Keratinocyte (primary cell): ENCODE data around the gene CDKN1C. TPM values are rescaled to one million over a fixed set of nuclear protein-coding genes. Genes with fewer than 3 reads are reported as not detected.

Experiments
- DNase-seq: peaks from one replicate; pipeline ENCODE4 v3.0.0-alpha.2; 2011; ENCODE audit warnings: low read depth, missing footprints, low spot score
- FAIRE-seq: peaks from 2 replicates; lab custom pipeline; 2011; peaks lifted over from hg19 to GRCh38; lab: Jason Lieb, UNC
- H2AFZ ChIP-seq: 2 replicates; pipeline ENCODE4 v1.6.0; 2012; ENCODE audit warnings: low read length, control low read depth, inconsistent platforms; ENCODE audit not compliant: control insufficient read depth
- H3K27ac ChIP-seq: 2 replicates; pipeline ENCODE4 v1.5.1; 2011; ENCODE audit warnings: low read length; ENCODE audit not compliant: control insufficient read depth, insufficient read depth
- H3K27me3 ChIP-seq: 3 replicates; pipeline ENCODE4 v1.6.0; 2011; ENCODE audit warnings: low read length; ENCODE audit not compliant: control insufficient read depth, insufficient read depth; ENCODE audit errors: extremely low read depth
- H3K36me3 ChIP-seq, 2 experiments: 2 replicates in 1 of 2; 3 replicates in 1 of 2; pipeline ENCODE4 v1.5.1; 2011; ENCODE audit warnings: low read length in 2 of 2, mild to moderate bottlenecking in 1 of 2; ENCODE audit not compliant: control insufficient read depth in 2 of 2, insufficient read depth in 2 of 2; ENCODE audit errors: extremely low read depth in 1 of 2
- H3K4me1 ChIP-seq: 3 replicates; pipeline ENCODE4 v1.5.1; 2011; ENCODE audit warnings: low read length; ENCODE audit not compliant: control insufficient read depth, insufficient read depth; ENCODE audit errors: extremely low read depth
- H3K4me2 ChIP-seq: 3 replicates; pipeline ENCODE4 v1.6.0; 2011; ENCODE audit warnings: low read depth, low read length; ENCODE audit not compliant: control insufficient read depth, insufficient read depth; ENCODE audit errors: extremely low read depth
- H3K4me3 ChIP-seq, 3 experiments: fragments of 200-600 bp in 1 of 3; sonication (generic) in 1 of 3; 2 replicates in 2 of 3; 3 replicates in 1 of 3; pipeline ENCODE4 v1.5.1; 2011 to 2016; ENCODE audit warnings: low read length in 3 of 3, mild to moderate bottlenecking in 3 of 3, control low read depth in 2 of 3, inconsistent platforms in 1 of 3, low read depth in 1 of 3, mixed read lengths in 1 of 3, mixed run types in 1 of 3, moderate library complexity in 1 of 3; ENCODE audit not compliant: control insufficient read depth in 2 of 3, insufficient read depth in 2 of 3; ENCODE audit errors: extremely low read depth in 1 of 3
- H3K79me2 ChIP-seq: 2 replicates; pipeline ENCODE4 v1.6.0; 2012; ENCODE audit warnings: low read length; ENCODE audit not compliant: control insufficient read depth, insufficient read depth
- H3K9ac ChIP-seq: 3 replicates; pipeline ENCODE4 v1.6.0; 2011; ENCODE audit warnings: low read length; ENCODE audit not compliant: control insufficient read depth, insufficient read depth; ENCODE audit errors: extremely low read depth
- H3K9me1 ChIP-seq: 3 replicates; pipeline ENCODE4 v1.6.0; 2011; ENCODE audit warnings: low read length; ENCODE audit not compliant: control insufficient read depth, insufficient read depth; ENCODE audit errors: extremely low read depth
- H3K9me3 ChIP-seq: 2 replicates; pipeline ENCODE4 v1.5.1; 2012; ENCODE audit warnings: low read depth, low read length; ENCODE audit not compliant: control insufficient read depth
- H4K20me1 ChIP-seq: 3 replicates; pipeline ENCODE4 v1.6.0; 2011; ENCODE audit warnings: low read length; ENCODE audit not compliant: control insufficient read depth, insufficient read depth; ENCODE audit errors: extremely low read depth
- EZH2 ChIP-seq: IDR thresholded peaks from one replicate; pipeline ENCODE4 v1.6.1; 2012; ENCODE audit warnings: inconsistent platforms, mild to moderate bottlenecking, low read length, moderate library complexity
- dilution Hi-C: fragments of 300-500 bp; cut with MboI; formaldehyde crosslinking; loops from one replicate; pipeline ENCODE4 v1.7.0; 2020; ENCODE audit warnings: low sequenced_read_pairs; ENCODE audit not compliant: extremely low pct_ligation_motif_present
- polyA plus RNA-seq, 5 experiments: library from polyadenylated mRNA; depleted of rRNA in 3 of 5; stranded (reverse) in 3 of 5; stranded (forward) in 1 of 5; unstranded in 1 of 5; fragments of >200 nt; gene quantifications; 1 replicate in 1 of 5; 2 replicates in 3 of 5; 3 replicates in 1 of 5; pipeline versions ENCODE4 v1.2.1 to v1.2.3, GENCODE V29; 2011 to 2012; ENCODE audit warnings: missing spikeins in 2 of 5, low read depth in 1 of 5, low replicate concordance in 1 of 5
- TF ChIP-seq, protein P1 (sequence below), 3 experiments: IDR thresholded peaks in 1 of 3; conservative IDR thresholded peaks in 1 of 3; optimal IDR thresholded peaks in 1 of 3; 2 replicates in 2 of 3; 3 replicates in 1 of 3; pipeline versions ENCODE3 to v1.5.1; 2011; ENCODE audit warnings: low read length in 3 of 3, mild to moderate bottlenecking in 3 of 3, moderate library complexity in 2 of 3, control low read depth in 1 of 3, inconsistent platforms in 1 of 3; ENCODE audit not compliant: insufficient read depth in 2 of 3; ENCODE audit errors: extremely low read depth in 1 of 3

The CDKN1C gene
- polyA plus RNA-seq, 1 donor (not counting 4 experiments of a cell fraction or from before 2014, with no cell fraction given) = 0.37 TPM

DNA sequence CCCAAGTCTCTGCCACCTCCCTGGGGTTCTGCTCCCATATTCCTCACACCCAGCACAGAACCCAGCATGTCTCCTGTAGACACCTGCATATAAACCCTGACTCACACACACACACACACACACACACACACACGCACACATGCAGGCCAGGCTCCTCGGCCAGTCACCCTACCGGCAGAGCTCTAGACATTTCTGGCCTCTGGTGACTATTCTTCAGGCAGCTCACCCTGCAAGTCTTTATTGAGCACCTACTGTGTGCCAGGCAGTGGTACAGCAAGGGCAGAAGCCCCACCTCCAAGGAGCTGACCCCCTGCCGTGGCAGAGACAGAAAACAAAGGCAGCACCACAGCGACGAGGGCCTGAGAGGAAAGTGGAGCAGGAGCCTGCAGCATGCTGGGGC is 50.3 kb downstream of the CDKN1C start:
- DNase-seq = no peak
- H2AFZ ChIP-seq = no peak overlapping the region
- H3K9me3 ChIP-seq = no peaks in the 10 kb centered on the region
- H3K4me2 ChIP-seq = no peak overlapping the region
- H3K27ac ChIP-seq = no peak overlapping the region
- H3K4me1 ChIP-seq = no peaks in the 10 kb centered on the region
- H3K4me3 ChIP-seq = no peak overlapping the region
- H3K9ac ChIP-seq = no peak overlapping the region
- peaks cover 22% of the 10 kb centered on the region for H3K27me3 ChIP-seq
- no peak for FAIRE-seq
- no peaks in the 10 kb centered on the region for H3K9me1 ChIP-seq
- no peaks in the 10 kb centered on the region for H4K20me1 ChIP-seq
- no peaks in the 10 kb centered on the region for H3K79me2 ChIP-seq
- no peaks in the 10 kb centered on the region for H3K36me3 ChIP-seq
- TF ChIP-seq EZH2 = no peak
- TF ChIP-seq, protein P1, sequence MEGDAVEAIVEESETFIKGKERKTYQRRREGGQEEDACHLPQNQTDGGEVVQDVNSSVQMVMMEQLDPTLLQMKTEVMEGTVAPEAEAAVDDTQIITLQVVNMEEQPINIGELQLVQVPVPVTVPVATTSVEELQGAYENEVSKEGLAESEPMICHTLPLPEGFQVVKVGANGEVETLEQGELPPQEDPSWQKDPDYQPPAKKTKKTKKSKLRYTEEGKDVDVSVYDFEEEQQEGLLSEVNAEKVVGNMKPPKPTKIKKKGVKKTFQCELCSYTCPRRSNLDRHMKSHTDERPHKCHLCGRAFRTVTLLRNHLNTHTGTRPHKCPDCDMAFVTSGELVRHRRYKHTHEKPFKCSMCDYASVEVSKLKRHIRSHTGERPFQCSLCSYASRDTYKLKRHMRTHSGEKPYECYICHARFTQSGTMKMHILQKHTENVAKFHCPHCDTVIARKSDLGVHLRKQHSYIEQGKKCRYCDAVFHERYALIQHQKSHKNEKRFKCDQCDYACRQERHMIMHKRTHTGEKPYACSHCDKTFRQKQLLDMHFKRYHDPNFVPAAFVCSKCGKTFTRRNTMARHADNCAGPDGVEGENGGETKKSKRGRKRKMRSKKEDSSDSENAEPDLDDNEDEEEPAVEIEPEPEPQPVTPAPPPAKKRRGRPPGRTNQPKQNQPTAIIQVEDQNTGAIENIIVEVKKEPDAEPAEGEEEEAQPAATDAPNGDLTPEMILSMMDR (optimal IDR thresholded peaks at IDR 0.05 in 1 of 3, IDR thresholded peaks at IDR 0.05 in 1 of 3, conservative IDR thresholded peaks at IDR 0.05 in 1 of 3; ENCODE audit: extremely low read depth in 1 of 3, insufficient read depth in 2 of 3, low read length in 3 of 3) = no peak
- dilution Hi-C loops = no loop called here

DNA sequence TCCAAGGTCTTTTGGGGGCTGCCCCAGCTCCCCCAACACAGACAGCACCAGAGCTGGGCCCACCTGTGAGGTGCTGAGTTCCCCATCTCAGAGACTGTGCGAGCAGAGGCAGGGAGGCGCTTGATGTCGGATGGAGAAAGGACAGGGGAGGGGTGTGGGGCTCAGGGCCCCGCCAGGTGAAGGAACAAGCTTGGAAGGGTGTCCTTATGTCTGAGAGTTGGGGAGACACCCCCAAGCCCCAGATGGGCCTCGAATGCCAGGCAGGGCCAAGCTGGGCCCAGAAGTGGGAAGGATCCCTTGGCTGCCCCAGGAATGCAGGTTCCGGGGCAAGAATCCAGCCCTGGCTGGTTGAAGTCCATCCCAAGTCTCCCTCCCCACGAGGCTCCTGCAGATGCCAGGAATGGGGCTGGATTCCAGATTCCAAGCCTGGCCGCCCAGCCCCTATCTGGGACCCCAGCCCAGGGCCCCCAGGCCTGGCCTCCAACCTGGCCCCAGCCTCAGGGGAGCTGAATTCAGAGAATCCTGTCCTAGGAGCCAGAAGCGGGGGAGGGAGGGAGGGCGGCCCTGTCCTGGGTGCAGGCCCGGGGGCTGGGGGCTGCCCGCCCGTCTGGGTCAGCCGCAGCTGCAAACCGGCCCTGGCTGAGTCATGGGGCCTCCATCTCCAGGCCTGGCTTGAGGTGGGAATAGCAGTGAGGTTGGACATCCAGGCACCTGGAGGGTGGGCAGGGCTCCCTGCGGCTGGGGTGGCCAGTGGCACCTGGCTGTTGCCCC is 50.9 kb downstream of the CDKN1C start:
- H3K79me2 ChIP-seq = no peaks in the 10 kb centered on the region
- no peaks in the 10 kb centered on the region for H4K20me1 ChIP-seq
- H3K4me3 ChIP-seq = no peak overlapping the region
- FAIRE-seq (no peak), DNase-seq (no peak)
- H3K4me2 ChIP-seq = no peak overlapping the region
- peaks cover 22% of the 10 kb centered on the region for H3K27me3 ChIP-seq
- no peak overlapping the region for H3K9ac ChIP-seq
- no peaks in the 10 kb centered on the region for H3K4me1 ChIP-seq
- no peaks in the 10 kb centered on the region for H3K9me3 ChIP-seq
- no peaks in the 10 kb centered on the region for H3K36me3 ChIP-seq
- no peaks in the 10 kb centered on the region for H3K9me1 ChIP-seq
- no peak overlapping the region for H2AFZ ChIP-seq
- TF ChIP-seq, protein P1 (optimal IDR thresholded peaks at IDR 0.05 in 1 of 3, IDR thresholded peaks at IDR 0.05 in 1 of 3, conservative IDR thresholded peaks at IDR 0.05 in 1 of 3; ENCODE audit: extremely low read depth in 1 of 3, insufficient read depth in 2 of 3, low read length in 3 of 3) = no peak
- no peak for TF ChIP-seq EZH2
- dilution Hi-C loops = no loop called here
- no peak overlapping the region for H3K27ac ChIP-seq
